Measurements from ENCODE around the gene MYRF.
A peak's percentile ranks its signal among the peaks of the same experiment; 100 is the strongest.

DNA sequence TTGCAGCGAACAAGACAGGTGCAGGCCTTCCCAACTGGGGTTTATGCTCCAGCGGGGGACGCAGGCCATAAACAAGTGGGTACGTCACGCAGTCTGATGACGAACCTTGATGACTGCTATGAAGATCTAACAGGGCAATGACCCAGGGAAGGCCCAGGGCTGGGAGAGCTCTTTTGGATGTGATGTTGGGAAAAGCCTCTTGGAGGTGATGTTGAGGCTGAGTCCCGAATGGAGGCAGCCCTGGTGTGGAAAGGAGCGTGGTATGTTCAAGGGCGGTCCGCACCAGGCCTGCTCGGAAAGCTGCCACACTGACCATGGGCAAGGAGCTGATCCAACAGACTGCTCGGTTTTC, 81.5 kb downstream of the MYRF start:
- TF ChIP-seq TFAM (CRISPR knock-in tag; conservative IDR thresholded peaks at IDR 0.05) (no peak), DACH1 (IDR thresholded peaks at IDR 0.05; ENCODE audit: partially characterized antibody) (no peak), ETV1 (tag; conservative IDR thresholded peaks at IDR 0.05; ENCODE audit: low read depth) (no peak), NR3C1 (CRISPR knock-in tag; IDR thresholded peaks at IDR 0.05) (no peak), PTRF (tag; IDR thresholded peaks at IDR 0.05) (no peak), ZNF263 (CRISPR knock-in tag; IDR thresholded peaks at IDR 0.05; ENCODE audit: borderline replicate concordance) (no peak), MEIS2 (IDR thresholded peaks at IDR 0.05; ENCODE audit: partially characterized antibody) (no peak), ZNF766 (CRISPR knock-in tag; conservative IDR thresholded peaks at IDR 0.05) (no peak), ZNF224 (CRISPR knock-in tag; IDR thresholded peaks at IDR 0.05) (no peak), CBX3 (IDR thresholded peaks at IDR 0.05; ENCODE audit: borderline replicate concordance in 1 of 2, low read length in 2 of 2) (no peak), XRCC4 (IDR thresholded peaks at IDR 0.05; ENCODE audit: extremely low read depth, insufficient read depth, insufficient read length) (no peak)
- TF ChIP-seq, protein P1, sequence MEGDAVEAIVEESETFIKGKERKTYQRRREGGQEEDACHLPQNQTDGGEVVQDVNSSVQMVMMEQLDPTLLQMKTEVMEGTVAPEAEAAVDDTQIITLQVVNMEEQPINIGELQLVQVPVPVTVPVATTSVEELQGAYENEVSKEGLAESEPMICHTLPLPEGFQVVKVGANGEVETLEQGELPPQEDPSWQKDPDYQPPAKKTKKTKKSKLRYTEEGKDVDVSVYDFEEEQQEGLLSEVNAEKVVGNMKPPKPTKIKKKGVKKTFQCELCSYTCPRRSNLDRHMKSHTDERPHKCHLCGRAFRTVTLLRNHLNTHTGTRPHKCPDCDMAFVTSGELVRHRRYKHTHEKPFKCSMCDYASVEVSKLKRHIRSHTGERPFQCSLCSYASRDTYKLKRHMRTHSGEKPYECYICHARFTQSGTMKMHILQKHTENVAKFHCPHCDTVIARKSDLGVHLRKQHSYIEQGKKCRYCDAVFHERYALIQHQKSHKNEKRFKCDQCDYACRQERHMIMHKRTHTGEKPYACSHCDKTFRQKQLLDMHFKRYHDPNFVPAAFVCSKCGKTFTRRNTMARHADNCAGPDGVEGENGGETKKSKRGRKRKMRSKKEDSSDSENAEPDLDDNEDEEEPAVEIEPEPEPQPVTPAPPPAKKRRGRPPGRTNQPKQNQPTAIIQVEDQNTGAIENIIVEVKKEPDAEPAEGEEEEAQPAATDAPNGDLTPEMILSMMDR (IDR thresholded peaks at IDR 0.05 in 2 of 3, conservative IDR thresholded peaks at IDR 0.05 in 1 of 3; ENCODE audit: insufficient read depth in 2 of 3, low read depth in 1 of 3, low read length in 3 of 3) = peak in 1 of 3 experiments; percentile 22; a peak in 1 of 6 replicates

Data from K562 (cell line).